ENCODE measurements around the gene TRIM66.

DNA sequence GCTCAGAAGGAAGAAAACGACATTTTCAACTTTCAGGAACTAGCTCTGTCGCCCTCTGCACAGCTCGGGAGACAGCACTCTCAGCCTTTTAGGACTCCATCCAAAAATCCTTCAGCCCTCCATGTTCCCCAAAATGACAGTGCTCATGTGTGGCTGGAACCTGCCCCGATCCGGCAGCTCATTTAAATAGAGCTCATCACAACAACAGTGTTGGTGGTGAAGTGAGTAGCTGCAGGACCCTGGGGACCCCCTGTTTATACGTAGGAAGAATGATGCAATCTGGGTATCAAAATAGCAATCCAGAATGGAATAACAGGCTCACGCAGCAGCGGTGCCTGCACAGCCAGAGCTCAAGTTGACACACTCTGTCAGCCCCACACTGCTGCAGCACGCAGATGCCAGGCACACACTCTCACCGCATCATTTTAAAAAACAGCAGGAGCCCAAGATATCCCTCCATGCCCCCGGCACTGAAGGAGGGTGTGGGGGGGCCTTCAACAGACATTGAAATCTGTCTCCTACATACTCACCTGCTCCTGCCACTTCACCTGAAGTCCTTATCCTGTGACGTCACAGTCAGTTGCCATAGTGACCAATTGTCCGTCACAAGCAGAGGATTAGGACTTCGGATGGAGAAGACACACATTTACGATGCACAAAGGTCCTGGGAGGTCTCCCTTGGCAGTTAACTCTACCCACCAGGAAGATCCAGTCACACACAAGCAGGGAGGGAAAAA is 24.0 kb downstream of the TRIM66 start:
- TF ChIP-seq, protein P1, sequence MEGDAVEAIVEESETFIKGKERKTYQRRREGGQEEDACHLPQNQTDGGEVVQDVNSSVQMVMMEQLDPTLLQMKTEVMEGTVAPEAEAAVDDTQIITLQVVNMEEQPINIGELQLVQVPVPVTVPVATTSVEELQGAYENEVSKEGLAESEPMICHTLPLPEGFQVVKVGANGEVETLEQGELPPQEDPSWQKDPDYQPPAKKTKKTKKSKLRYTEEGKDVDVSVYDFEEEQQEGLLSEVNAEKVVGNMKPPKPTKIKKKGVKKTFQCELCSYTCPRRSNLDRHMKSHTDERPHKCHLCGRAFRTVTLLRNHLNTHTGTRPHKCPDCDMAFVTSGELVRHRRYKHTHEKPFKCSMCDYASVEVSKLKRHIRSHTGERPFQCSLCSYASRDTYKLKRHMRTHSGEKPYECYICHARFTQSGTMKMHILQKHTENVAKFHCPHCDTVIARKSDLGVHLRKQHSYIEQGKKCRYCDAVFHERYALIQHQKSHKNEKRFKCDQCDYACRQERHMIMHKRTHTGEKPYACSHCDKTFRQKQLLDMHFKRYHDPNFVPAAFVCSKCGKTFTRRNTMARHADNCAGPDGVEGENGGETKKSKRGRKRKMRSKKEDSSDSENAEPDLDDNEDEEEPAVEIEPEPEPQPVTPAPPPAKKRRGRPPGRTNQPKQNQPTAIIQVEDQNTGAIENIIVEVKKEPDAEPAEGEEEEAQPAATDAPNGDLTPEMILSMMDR (conservative IDR thresholded peaks at IDR 0.05; ENCODE audit: low read depth in 2 of 2), result no peak
- TF ChIP-seq STAT1 (IDR thresholded peaks at IDR 0.05; ENCODE audit: unreplicated experiment), result no peak
- no peak for TF ChIP-seq ZNF331 (CRISPR knock-in tag; IDR thresholded peaks at IDR 0.05; ENCODE audit: low read depth)
- TF ChIP-seq, protein P2, sequence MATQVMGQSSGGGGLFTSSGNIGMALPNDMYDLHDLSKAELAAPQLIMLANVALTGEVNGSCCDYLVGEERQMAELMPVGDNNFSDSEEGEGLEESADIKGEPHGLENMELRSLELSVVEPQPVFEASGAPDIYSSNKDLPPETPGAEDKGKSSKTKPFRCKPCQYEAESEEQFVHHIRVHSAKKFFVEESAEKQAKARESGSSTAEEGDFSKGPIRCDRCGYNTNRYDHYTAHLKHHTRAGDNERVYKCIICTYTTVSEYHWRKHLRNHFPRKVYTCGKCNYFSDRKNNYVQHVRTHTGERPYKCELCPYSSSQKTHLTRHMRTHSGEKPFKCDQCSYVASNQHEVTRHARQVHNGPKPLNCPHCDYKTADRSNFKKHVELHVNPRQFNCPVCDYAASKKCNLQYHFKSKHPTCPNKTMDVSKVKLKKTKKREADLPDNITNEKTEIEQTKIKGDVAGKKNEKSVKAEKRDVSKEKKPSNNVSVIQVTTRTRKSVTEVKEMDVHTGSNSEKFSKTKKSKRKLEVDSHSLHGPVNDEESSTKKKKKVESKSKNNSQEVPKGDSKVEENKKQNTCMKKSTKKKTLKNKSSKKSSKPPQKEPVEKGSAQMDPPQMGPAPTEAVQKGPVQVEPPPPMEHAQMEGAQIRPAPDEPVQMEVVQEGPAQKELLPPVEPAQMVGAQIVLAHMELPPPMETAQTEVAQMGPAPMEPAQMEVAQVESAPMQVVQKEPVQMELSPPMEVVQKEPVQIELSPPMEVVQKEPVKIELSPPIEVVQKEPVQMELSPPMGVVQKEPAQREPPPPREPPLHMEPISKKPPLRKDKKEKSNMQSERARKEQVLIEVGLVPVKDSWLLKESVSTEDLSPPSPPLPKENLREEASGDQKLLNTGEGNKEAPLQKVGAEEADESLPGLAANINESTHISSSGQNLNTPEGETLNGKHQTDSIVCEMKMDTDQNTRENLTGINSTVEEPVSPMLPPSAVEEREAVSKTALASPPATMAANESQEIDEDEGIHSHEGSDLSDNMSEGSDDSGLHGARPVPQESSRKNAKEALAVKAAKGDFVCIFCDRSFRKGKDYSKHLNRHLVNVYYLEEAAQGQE (IDR thresholded peaks at IDR 0.05; ENCODE audit: unreplicated experiment), result no peak
- TF ChIP-seq, protein P3, sequence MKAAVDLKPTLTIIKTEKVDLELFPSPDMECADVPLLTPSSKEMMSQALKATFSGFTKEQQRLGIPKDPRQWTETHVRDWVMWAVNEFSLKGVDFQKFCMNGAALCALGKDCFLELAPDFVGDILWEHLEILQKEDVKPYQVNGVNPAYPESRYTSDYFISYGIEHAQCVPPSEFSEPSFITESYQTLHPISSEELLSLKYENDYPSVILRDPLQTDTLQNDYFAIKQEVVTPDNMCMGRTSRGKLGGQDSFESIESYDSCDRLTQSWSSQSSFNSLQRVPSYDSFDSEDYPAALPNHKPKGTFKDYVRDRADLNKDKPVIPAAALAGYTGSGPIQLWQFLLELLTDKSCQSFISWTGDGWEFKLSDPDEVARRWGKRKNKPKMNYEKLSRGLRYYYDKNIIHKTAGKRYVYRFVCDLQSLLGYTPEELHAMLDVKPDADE (IDR thresholded peaks at IDR 0.05), result no peak
- no peak for TF ChIP-seq POLR2AphosphoS5 (IDR thresholded peaks at IDR 0.05; ENCODE audit: low read depth)
- TF ChIP-seq JUNB (IDR thresholded peaks at IDR 0.05; ENCODE audit: unreplicated experiment), result no peak
- TF ChIP-seq EZH2phosphoT487 (IDR thresholded peaks at IDR 0.05; ENCODE audit: unreplicated experiment), result no peak
